HG02943 (cell line): ENCODE measurements around the gene NOTCH4.
"Not testable (repeated sequence)": the region's sequence is repeated elsewhere in the genome, so short reads cannot be mapped to it uniquely, and the experiment has no call there.

Experiments used
- ATAC-seq: cut with Tn5 transposase; IDR thresholded peaks from one replicate; pipeline ENCODE4 v1.9.1; 2021; ENCODE audit warnings: mild to moderate bottlenecking, low read depth, moderate library complexity; ENCODE audit not compliant: unreplicated experiment

The NOTCH4 gene

GRCh38 chr6:32223258-32224235, at the start of gene NOTCH4:
NOTCH4 (minus strand) TSS chr6:32224067; CDS start chr6:32223928, 139 bp downstream.
- ATAC-seq: no peak

- no peak for ATAC-seq
These were observed 47.6 kb upstream of the NOTCH4 start for GRCh38 chr6:32271429-32271828.

- not testable (repeated sequence) for ATAC-seq
These were observed 44.6 kb upstream of the NOTCH4 start for GRCh38 chr6:32268459-32268858.

- no peak for ATAC-seq
These were observed 43.2 kb upstream of the NOTCH4 start for GRCh38 chr6:32267035-32267434.

GRCh38 chr6:32257262-32257661, 33.4 kb upstream of the NOTCH4 start:
- not testable (repeated sequence) for ATAC-seq

- no peak for ATAC-seq
These were observed 31.6 kb upstream of the NOTCH4 start for GRCh38 chr6:32255199-32256153.

- ATAC-seq: no peak
These were observed 30.9 kb upstream of the NOTCH4 start for GRCh38 chr6:32254761-32255198.

- no peak for ATAC-seq
These were observed 28.6 kb upstream of the NOTCH4 start for GRCh38 chr6:32252331-32253009.

GRCh38 chr6:32249262-32249661, 25.4 kb upstream of the NOTCH4 start:
- no peak for ATAC-seq

GRCh38 chr6:32247401-32247800, 23.5 kb upstream of the NOTCH4 start:
- no peak for ATAC-seq

GRCh38 chr6:32244946-32245398, 21.1 kb upstream of the NOTCH4 start:
- no peak for ATAC-seq

- ATAC-seq: no peak
These were observed 20.4 kb upstream of the NOTCH4 start for GRCh38 chr6:32244270-32244669.

GRCh38 chr6:32242318-32242813, 18.5 kb upstream of the NOTCH4 start:
- not testable (repeated sequence) for ATAC-seq

GRCh38 chr6:32240686-32241085, 16.8 kb upstream of the NOTCH4 start:
- no peak for ATAC-seq

- no peak for ATAC-seq
These were observed 15.6 kb upstream of the NOTCH4 start for GRCh38 chr6:32239462-32239861.

- no peak for ATAC-seq
These were observed 11.1 kb upstream of the NOTCH4 start for GRCh38 chr6:32234934-32235333.

GRCh38 chr6:32226434-32226833, 2.6 kb upstream of the NOTCH4 start:
- ATAC-seq: no peak

- ATAC-seq: no peak
These were observed 829 bp upstream of the NOTCH4 start for GRCh38 chr6:32224696-32225095.

- ATAC-seq: no peak
These were observed 1.3 kb downstream of the NOTCH4 start for GRCh38 chr6:32222333-32223230.
